CD14-positive monocyte (primary cell): ENCODE data around the gene LYSMD3. TPM values are rescaled to one million over a fixed set of nuclear protein-coding genes. Genes with fewer than 3 reads are reported as not detected.

ENCODE experiments used
- DNase-seq, 3 donors: peaks; one replicate each; pipeline ENCODE4 v3.0.0-alpha.2; 2011 to 2022
- H2AFZ ChIP-seq: 2 replicates; pipeline ENCODE4 v1.6.0; 2012; ENCODE audit warnings: mild to moderate bottlenecking, low read depth, low read length, inconsistent platforms; ENCODE audit not compliant: insufficient read depth, poor library complexity, severe bottlenecking
- H3K27ac ChIP-seq, 2 donors: 1 replicate in 1 of 2; 2 replicates in 1 of 2; pipeline ENCODE4 v1.5.1; 2012 to 2013; ENCODE audit warnings: low read length in 2 of 2, control low read depth in 1 of 2, inconsistent platforms in 1 of 2, low read depth in 1 of 2, mild to moderate bottlenecking in 1 of 2
- H3K27me3 ChIP-seq, 2 donors: one replicate each; pipeline versions ENCODE4 v1.6.0 to v1.6.1; 2011 to 2013; ENCODE audit warnings: low read length in 2 of 2; ENCODE audit not compliant: control insufficient read depth in 2 of 2, insufficient read depth in 2 of 2
- H3K36me3 ChIP-seq, 2 donors: replicated peaks in 1 of 2; 1 replicate in 1 of 2; 2 replicates in 1 of 2; pipeline versions ENCODE4 v1.5.1 to v1.6.1; 2012 to 2013; ENCODE audit warnings: low read length in 2 of 2, control low read depth in 1 of 2, inconsistent platforms in 1 of 2, mild to moderate bottlenecking in 1 of 2; ENCODE audit not compliant: insufficient read depth in 2 of 2, control insufficient read depth in 1 of 2
- H3K4me1 ChIP-seq, 2 donors: 1 replicate in 1 of 2; 2 replicates in 1 of 2; pipeline versions ENCODE4 v1.5.1 to v1.6.1; 2012 to 2013; ENCODE audit warnings: low read length in 2 of 2, control low read depth in 1 of 2, inconsistent platforms in 1 of 2, mild to moderate bottlenecking in 1 of 2, moderate library complexity in 1 of 2; ENCODE audit not compliant: insufficient read depth in 2 of 2, control insufficient read depth in 1 of 2
- H3K4me2 ChIP-seq: replicated peaks from 2 replicates; pipeline ENCODE3; 2012; ENCODE audit warnings: low read length, moderate library complexity, mild to moderate bottlenecking; ENCODE audit not compliant: poor library complexity, severe bottlenecking; ENCODE audit errors: extremely low read depth
- H3K4me3 ChIP-seq, 3 experiments: fragments of 200-600 bp in 1 of 3; sonication (generic) in 1 of 3; replicated peaks in 1 of 3; 1 replicate in 2 of 3; 2 replicates in 1 of 3; pipeline ENCODE4 v1.5.1; 2011 to 2013; ENCODE audit warnings: low read length in 3 of 3, mild to moderate bottlenecking in 3 of 3, control low read depth in 2 of 3, low read depth in 2 of 3, inconsistent platforms in 1 of 3, moderate library complexity in 1 of 3
- H3K79me2 ChIP-seq: 2 replicates; pipeline ENCODE4 v1.6.0; 2012; ENCODE audit warnings: mild to moderate bottlenecking, control low read depth, inconsistent platforms, low read length, moderate library complexity; ENCODE audit not compliant: insufficient read depth
- H3K9ac ChIP-seq: 2 replicates; pipeline ENCODE4 v1.6.0; 2017; ENCODE audit warnings: low read length, mild to moderate bottlenecking; ENCODE audit not compliant: insufficient read depth, poor library complexity, severe bottlenecking
- H3K9me3 ChIP-seq, 2 donors: replicated peaks in 1 of 2; 1 replicate in 1 of 2; 2 replicates in 1 of 2; pipeline versions ENCODE4 v1.5.1 to v1.6.1; 2012 to 2013; ENCODE audit warnings: low read length in 2 of 2, control low read depth in 1 of 2; ENCODE audit not compliant: control insufficient read depth in 1 of 2, insufficient read depth in 1 of 2
- H4K20me1 ChIP-seq: 2 replicates; pipeline ENCODE4 v1.6.0; 2012; ENCODE audit warnings: mild to moderate bottlenecking, low read length, control low read depth, moderate library complexity; ENCODE audit not compliant: insufficient read depth
- H3K27ac Mint-ChIP-seq, 7 donors: one replicate each; pipeline ENCODE4 v1.8.0; 2020; ENCODE audit warnings: mild to moderate bottlenecking in 7 of 7, mixed read lengths in 7 of 7, moderate library complexity in 6 of 7, inconsistent platforms in 2 of 7
- H3K27me3 Mint-ChIP-seq, 3 donors: one replicate each; pipeline ENCODE4 v1.8.0; 2021 to 2022; ENCODE audit warnings: low read depth in 3 of 3, mild to moderate bottlenecking in 3 of 3, mixed read lengths in 3 of 3, moderate library complexity in 3 of 3, inconsistent platforms in 1 of 3
- H3K36me3 Mint-ChIP-seq, 2 donors: one replicate each; pipeline ENCODE4 v1.8.0; 2020; ENCODE audit warnings: mixed read lengths in 2 of 2, inconsistent platforms in 1 of 2, mild to moderate bottlenecking in 1 of 2
- H3K4me1 Mint-ChIP-seq: one replicate; pipeline ENCODE4 v1.8.0; 2020; ENCODE audit warnings: mild to moderate bottlenecking, mixed read lengths
- H3K4me3 Mint-ChIP-seq, 2 donors: one replicate each; pipeline ENCODE4 v1.8.0; 2020; ENCODE audit warnings: mild to moderate bottlenecking in 2 of 2, mixed read lengths in 2 of 2, moderate library complexity in 1 of 2
- H3K9me3 Mint-ChIP-seq, 7 donors: one replicate each; pipeline ENCODE4 v1.8.0; 2020 to 2022; ENCODE audit warnings: mixed read lengths in 7 of 7, mild to moderate bottlenecking in 6 of 7, moderate library complexity in 6 of 7, inconsistent platforms in 2 of 7
- CTCF ChIP-seq: fragments of 200-600 bp; IDR thresholded peaks from one replicate; pipeline ENCODE4 v1.8.0; 2022; ENCODE audit warnings: antibody characterized with exemption, mild to moderate bottlenecking
- WGBS: methylation state at CpG from one replicate; pipeline ENCODE4 v1.1.5; 2013; ENCODE audit warnings: missing lambda C conversion rate; ENCODE audit not compliant: insufficient coverage; 5-methylcytosine and 5-hydroxymethylcytosine counted together
- intact Hi-C, 2 donors: fragments of 100-400 bp; cut with micrococcal nuclease; formaldehyde crosslinking; loops; one replicate each; pipeline versions ENCODE4 v1.15.0 to v1.15.1; 2023
- polyA plus RNA-seq, 3 donors: library from polyadenylated mRNA; depleted of rRNA in 1 of 3; unstranded in 2 of 3; stranded (reverse) in 1 of 3; fragments of 300-500 nt in 2 of 3; fragments of >200 nt in 1 of 3; fragmentation: Illumina TruSeq in 2 of 3; gene quantifications; 1 replicate in 2 of 3; 2 replicates in 1 of 3; pipeline ENCODE4 v1.2.3, GENCODE V29; 2012 to 2021

LYSMD3 gene
- polyA plus RNA-seq, 3 donors: 6.0 to 12.1 (median 8.4) TPM

GRCh38 chr5:90570034-90570433 is 40.6 kb upstream of the LYSMD3 start:
- Mint-ChIP-seq H3K27me3 (peaks cover 0 to 3% (median 0%) of the 10 kb centered on the region in 3 donors), H3K4me3 (no peak overlapping the region), H3K9me3 (peaks cover 0 to 12% (median 2%) of the 10 kb centered on the region in 7 donors), H3K27ac (no peak overlapping the region), H3K36me3 (no peaks in the 10 kb centered on the region), H3K4me1 (no peaks in the 10 kb centered on the region)
- Histone ChIP-seq H3K4me3 (no peak overlapping the region), H3K4me1 (no peaks in the 10 kb centered on the region), H3K9me3 (no peaks in the 10 kb centered on the region), H4K20me1 (no peaks in the 10 kb centered on the region), H3K9ac (no peak overlapping the region), H3K4me2 (no peak overlapping the region), H2AFZ (no peak overlapping the region), H3K79me2 (no peaks in the 10 kb centered on the region), H3K27ac (no peak overlapping the region), H3K36me3 (no peaks in the 10 kb centered on the region), H3K27me3 (no peaks in the 10 kb centered on the region)
- no peak for DNase-seq
- TF ChIP-seq CTCF: no peak
- intact Hi-C loops: no loop called here
- no CpG with 5 or more reads among the region's 2 CpGs for WGBS

GRCh38 chr5:90569084-90569483 is 39.7 kb upstream of the LYSMD3 start:
- H3K9ac ChIP-seq: no peak overlapping the region
- Mint-ChIP-seq H3K9me3 (peaks cover 0 to 15% (median 4%) of the 10 kb centered on the region in 7 donors), H3K36me3 (no peaks in the 10 kb centered on the region)

More at GRCh38 chr5:90569084-90569483, 39.7 kb upstream of the LYSMD3 start:
- intact Hi-C loops: no loop called here
- no peak overlapping the region for H2AFZ ChIP-seq
- Mint-ChIP-seq H3K27me3 (peaks cover 0 to 3% (median 0%) of the 10 kb centered on the region in 3 donors), H3K27ac (no peak overlapping the region), H3K4me3 (no peak overlapping the region), H3K4me1 (no peaks in the 10 kb centered on the region)
- H3K4me1 ChIP-seq: no peaks in the 10 kb centered on the region
- TF ChIP-seq CTCF: no peak
- H4K20me1 ChIP-seq: no peaks in the 10 kb centered on the region
- no peak overlapping the region for H3K4me3 ChIP-seq
- no peaks in the 10 kb centered on the region for H3K9me3 ChIP-seq
- H3K27ac ChIP-seq: no peak overlapping the region
- no peak overlapping the region for H3K4me2 ChIP-seq
- H3K27me3 ChIP-seq: no peaks in the 10 kb centered on the region
- H3K79me2 ChIP-seq: no peaks in the 10 kb centered on the region
- H3K36me3 ChIP-seq: no peaks in the 10 kb centered on the region
- DNase-seq: no peak
- WGBS: no CpG with 5 or more reads among the region's 1 CpG
